HG02759 (cell line): ENCODE results near the gene CCDC186.

ENCODE experiments used
- ATAC-seq: cut with Tn5 transposase; IDR thresholded peaks from one replicate; pipeline ENCODE4 v1.9.1; 2021; ENCODE audit warnings: mild to moderate bottlenecking, moderate library complexity; ENCODE audit not compliant: unreplicated experiment

Gene CCDC186

DNA sequence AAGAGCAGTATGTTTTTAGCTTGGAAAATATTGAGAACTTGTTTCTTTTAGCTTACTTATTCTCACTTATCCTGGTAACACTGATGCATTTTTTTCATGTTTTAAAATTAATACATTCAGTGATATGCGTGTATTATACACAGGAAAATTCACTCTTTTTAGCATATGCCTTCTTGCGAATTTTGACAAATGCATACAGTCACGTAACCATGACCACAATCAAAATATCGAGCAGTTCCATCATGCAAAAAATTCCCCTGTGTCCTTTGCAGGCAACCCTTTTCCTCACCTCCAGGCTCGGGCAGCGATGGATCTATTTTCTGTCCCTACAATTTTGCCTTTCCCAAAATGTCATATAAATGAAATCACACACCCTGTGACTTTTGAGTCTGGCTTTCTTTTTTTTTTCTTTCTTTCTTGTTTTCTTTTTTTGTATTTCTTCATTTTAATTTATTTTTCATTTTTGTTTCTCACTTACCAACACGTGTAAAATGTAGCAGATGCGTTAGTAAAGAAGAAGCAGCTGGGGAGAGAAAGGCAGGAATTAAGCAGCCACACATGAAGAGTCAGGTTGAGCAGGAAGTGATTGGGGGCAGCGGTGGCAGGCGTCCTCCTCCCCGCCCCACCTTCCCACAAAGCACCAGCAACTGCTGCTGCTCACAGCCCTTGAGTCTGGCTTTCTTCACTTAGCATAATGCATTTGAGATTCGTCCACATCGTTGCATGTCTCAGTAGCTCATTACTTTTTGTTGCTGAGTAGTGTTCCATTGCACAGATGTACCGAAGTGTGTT is 100.4 kb downstream of the CCDC186 start:
- ATAC-seq: peak; percentile 56

DNA sequence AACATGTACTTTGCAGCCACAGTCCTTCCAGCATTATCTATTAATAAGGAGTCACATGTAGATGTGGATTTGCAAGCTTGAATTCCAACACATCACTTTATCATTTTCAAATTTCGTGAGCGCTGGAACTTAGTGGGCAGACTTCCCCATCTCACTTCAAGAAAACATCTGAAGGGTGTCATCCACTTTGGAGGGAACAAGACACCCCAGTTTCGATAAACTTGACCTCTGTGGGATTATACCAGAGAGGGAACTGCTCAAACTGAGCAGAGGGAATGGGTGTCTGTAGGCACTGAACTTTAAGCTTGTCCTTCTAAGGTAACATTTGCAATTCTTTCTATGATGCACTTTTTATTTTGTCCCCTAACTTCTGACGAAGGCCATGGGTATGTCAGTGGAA is 102.8 kb downstream of the CCDC186 start:
- ATAC-seq: no peak
